ENCODE data around the gene MYH10. TPM values are rescaled to one million over a fixed set of nuclear protein-coding genes. Genes with fewer than 3 reads are reported as not detected.
A peak's percentile ranks its signal among the peaks of the same experiment; 100 is the strongest.

MYH10 gene
- total RNA-seq, 1 experiment from 2014 or later = 71.6 TPM

DNA sequence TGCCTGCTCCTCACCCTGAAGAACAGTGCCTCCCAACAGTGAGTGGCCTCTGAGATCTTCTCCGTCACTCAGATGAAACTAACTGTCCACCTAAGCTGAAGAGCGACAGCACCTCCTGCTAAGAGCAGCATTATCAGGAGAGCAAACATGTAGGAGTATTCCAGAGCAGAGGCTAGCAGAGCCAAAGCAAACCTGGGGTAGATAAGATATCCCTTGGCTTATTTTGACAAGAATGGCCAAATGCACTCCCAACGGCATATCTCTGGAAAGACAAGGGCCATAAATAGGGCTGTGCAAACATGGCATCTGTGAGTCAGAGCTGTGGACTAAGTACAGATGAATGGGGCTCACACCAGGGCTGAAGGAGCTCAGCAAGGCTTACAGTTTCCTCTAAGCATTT, 98.5 kb downstream of the MYH10 start:
- DNase-seq (ENCODE audit: low read depth, low spot score) = no peak
- in situ Hi-C loops (cut with HindIII; ENCODE audit: low pct_unique_long_range_greater_than_20kb, low sequenced_read_pairs) = no loop called here

GRCh38 chr17:8522577-8522976, 107.9 kb downstream of the MYH10 start:
- no peak for DNase-seq (ENCODE audit: low read depth, low spot score)
- in situ Hi-C loops (cut with HindIII; ENCODE audit: low pct_unique_long_range_greater_than_20kb, low sequenced_read_pairs) = no loop called here

DNA sequence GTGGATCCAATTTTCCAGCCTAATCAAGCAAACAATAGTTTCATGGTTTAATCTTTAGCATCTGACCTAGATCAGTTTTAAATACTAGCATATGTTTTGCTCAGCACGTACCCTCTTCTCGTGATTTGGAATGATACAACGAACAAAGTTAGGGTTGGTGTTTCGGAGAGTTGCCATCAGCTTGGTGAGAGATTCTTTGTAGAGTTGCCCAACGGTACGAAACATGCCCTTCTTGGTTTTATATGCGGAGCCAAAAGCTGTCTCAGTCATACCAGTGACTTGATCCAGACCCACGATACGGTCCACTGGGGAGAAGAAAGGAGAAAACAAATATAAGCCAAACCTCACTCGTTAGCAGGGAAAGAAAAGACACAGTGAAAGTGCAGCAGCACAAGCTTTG, 109.5 kb downstream of the MYH10 start:
- in situ Hi-C loops (cut with HindIII; ENCODE audit: low pct_unique_long_range_greater_than_20kb, low sequenced_read_pairs) = no loop called here
- no peak for DNase-seq (ENCODE audit: low read depth, low spot score)

- in situ Hi-C loops (cut with HindIII; ENCODE audit: low pct_unique_long_range_greater_than_20kb, low sequenced_read_pairs) = no loop called here
- no peak for DNase-seq (ENCODE audit: low read depth, low spot score)
Measured at GRCh38 chr17:8518850-8519249, 111.7 kb downstream of the MYH10 start.

GRCh38 chr17:8518326-8518725, 112.2 kb downstream of the MYH10 start:
- in situ Hi-C loops (cut with HindIII; ENCODE audit: low pct_unique_long_range_greater_than_20kb, low sequenced_read_pairs) = no loop called here

GRCh38 chr17:8514801-8515200, 115.7 kb downstream of the MYH10 start:
- no peak for DNase-seq (ENCODE audit: low read depth, low spot score)
- in situ Hi-C loops (cut with HindIII; ENCODE audit: low pct_unique_long_range_greater_than_20kb, low sequenced_read_pairs) = no loop called here

More at GRCh38 chr17:8518326-8518725, 112.2 kb downstream of the MYH10 start:
- no peak for DNase-seq (ENCODE audit: low read depth, low spot score)

- in situ Hi-C loops (cut with HindIII; ENCODE audit: low pct_unique_long_range_greater_than_20kb, low sequenced_read_pairs) = no loop called here
Measured at GRCh38 chr17:8506145-8506544, 124.4 kb downstream of the MYH10 start.

DNA sequence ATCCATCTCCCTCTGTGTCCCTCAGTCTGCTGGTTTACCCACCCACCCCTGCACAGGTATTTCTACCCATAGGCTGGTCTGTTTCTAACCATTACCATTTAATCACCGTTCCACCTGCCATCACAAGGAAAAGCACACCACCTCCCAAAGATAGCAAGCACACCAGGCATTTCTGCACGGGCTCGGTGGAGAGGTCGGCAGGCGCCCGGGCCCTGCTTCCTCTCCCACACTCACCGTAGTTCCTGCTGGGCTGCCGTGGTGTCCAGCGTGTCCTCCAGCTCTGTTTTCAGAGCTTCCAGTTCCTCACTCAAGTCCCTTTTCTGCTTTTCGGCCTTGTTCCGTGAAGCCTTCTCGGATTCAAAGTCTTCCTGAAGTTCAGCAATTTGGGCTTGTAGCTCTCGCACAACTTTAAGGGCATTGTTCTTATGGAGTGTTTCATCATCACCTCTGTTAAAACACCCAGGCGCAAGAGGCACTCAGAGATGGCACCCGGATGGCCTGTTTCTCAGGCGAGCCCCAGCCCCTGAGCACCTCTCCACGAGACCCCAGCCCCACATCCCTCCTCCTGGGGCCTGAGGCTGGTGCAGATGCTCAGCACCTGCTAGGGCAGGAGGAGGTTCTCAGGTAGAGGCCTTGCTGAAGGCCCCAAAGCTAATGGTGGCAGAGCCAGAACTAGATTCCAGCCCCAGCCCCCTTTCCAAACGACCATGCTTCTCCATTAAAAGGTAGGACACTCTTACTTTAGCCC, 125.9 kb downstream of the MYH10 start:
- in situ Hi-C loops (cut with HindIII; ENCODE audit: low pct_unique_long_range_greater_than_20kb, low sequenced_read_pairs) = no loop called here
- DNase-seq (ENCODE audit: low read depth, low spot score) = no peak

More at GRCh38 chr17:8506145-8506544, 124.4 kb downstream of the MYH10 start:
- no peak for DNase-seq (ENCODE audit: low read depth, low spot score)

DNA sequence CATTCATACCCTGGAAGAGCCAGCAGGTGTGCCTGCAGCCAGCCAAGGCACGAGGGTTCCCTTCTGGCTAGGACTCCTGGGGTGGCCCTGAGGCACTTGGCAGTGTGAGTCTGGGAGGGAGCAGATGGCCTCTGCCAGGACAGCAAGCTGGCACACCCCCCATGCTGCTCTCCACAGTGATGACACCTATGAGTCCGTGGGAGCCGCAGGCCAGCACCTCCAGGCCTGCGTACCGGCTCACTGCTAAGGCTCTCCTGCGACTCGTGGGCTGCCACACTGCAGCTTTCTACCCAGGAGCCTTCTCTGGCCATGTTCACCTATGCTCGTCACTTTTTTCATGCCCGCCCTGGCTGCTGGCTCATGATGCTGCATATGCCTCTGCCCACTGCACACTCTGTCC, 126.7 kb downstream of the MYH10 start:
- in situ Hi-C loops (cut with HindIII; ENCODE audit: low pct_unique_long_range_greater_than_20kb, low sequenced_read_pairs) = no loop called here
- DNase-seq (ENCODE audit: low read depth, low spot score) = no peak

- no peak for DNase-seq (ENCODE audit: low read depth, low spot score)
- in situ Hi-C loops (cut with HindIII; ENCODE audit: low pct_unique_long_range_greater_than_20kb, low sequenced_read_pairs) = no loop called here
Measured at GRCh38 chr17:8503368-8503767, 127.2 kb downstream of the MYH10 start.

- DNase-seq (ENCODE audit: low read depth, low spot score) = no peak
- in situ Hi-C loops (cut with HindIII; ENCODE audit: low pct_unique_long_range_greater_than_20kb, low sequenced_read_pairs) = no loop called here
Measured at GRCh38 chr17:8502126-8502525, 128.4 kb downstream of the MYH10 start.

GRCh38 chr17:8500609-8501008, 129.9 kb downstream of the MYH10 start:
- in situ Hi-C loops (cut with HindIII; ENCODE audit: low pct_unique_long_range_greater_than_20kb, low sequenced_read_pairs) = no loop called here
- no peak for DNase-seq (ENCODE audit: low read depth, low spot score)

DNA sequence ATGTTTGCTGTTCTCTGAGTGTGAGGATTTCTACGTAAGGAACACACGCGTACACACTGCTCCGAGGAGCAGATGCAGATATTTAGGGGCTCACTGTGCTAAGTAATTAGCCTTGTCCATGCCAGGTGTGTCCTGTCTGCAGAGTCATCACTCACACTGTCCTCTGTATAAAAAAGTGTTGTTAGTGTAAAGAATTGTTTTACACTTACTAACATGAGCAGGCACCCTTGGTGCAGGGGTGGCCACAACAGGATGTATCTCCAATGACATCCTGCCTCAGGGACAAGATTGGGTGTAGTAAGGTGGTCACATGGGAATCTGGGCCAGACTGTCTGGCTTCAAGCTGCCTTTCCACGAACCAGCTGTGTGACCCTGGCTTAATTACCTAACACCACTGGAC, 130.9 kb downstream of the MYH10 start:
- in situ Hi-C loops (cut with HindIII; ENCODE audit: low pct_unique_long_range_greater_than_20kb, low sequenced_read_pairs) = no loop called here
- no peak for DNase-seq (ENCODE audit: low read depth, low spot score)

- no peak for DNase-seq (ENCODE audit: low read depth, low spot score)
- in situ Hi-C loops (cut with HindIII; ENCODE audit: low pct_unique_long_range_greater_than_20kb, low sequenced_read_pairs) = no loop called here
Measured at GRCh38 chr17:8499171-8499570, 131.4 kb downstream of the MYH10 start.

- DNase-seq (ENCODE audit: low read depth, low spot score) = no peak
- in situ Hi-C loops (cut with HindIII; ENCODE audit: low pct_unique_long_range_greater_than_20kb, low sequenced_read_pairs) = no loop called here
Measured at GRCh38 chr17:8496081-8496480, 134.4 kb downstream of the MYH10 start.

DNA sequence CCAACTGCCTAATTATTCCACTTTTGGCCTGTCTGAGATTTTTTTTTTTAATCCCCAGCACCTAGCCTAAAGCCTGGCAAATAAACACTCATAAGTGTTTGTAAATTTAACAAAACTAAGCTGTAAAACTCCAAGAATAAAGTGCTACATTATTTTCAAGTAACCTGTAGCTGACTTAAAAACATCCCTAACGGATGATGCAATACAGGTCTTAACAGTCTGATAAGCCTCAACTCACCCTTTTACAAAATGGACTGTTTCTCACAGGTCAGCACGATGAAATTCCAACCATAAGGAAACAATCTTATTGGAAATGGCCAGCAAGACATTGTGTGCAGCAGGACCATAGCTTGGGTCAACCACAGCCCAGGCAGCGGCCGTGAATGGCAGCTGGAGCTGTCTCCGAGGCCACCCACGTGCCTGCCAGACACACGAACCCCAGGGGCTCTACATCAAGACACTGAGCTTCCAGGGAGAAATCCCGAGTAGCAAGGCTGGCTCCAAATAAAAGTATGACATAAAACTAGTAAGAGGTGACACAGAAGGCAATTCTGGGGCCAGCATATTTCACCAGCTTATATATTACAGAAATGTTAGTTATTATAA, 135.9 kb downstream of the MYH10 start:
- in situ Hi-C loops (cut with HindIII; ENCODE audit: low pct_unique_long_range_greater_than_20kb, low sequenced_read_pairs) = no loop called here
- DNase-seq (ENCODE audit: low read depth, low spot score) = no peak

- in situ Hi-C loops (cut with HindIII; ENCODE audit: low pct_unique_long_range_greater_than_20kb, low sequenced_read_pairs) = no loop called here
- DNase-seq (ENCODE audit: low read depth, low spot score) = no peak
Measured at GRCh38 chr17:8494021-8494420, 136.5 kb downstream of the MYH10 start.

GRCh38 chr17:8492121-8492520, 138.4 kb downstream of the MYH10 start:
- in situ Hi-C loops (cut with HindIII; ENCODE audit: low pct_unique_long_range_greater_than_20kb, low sequenced_read_pairs) = no loop called here

GRCh38 chr17:8490256-8491023, 140.1 kb downstream of the MYH10 start:
- in situ Hi-C loops (cut with HindIII; ENCODE audit: low pct_unique_long_range_greater_than_20kb, low sequenced_read_pairs) = no loop called here

More at GRCh38 chr17:8492121-8492520, 138.4 kb downstream of the MYH10 start:
- DNase-seq (ENCODE audit: low read depth, low spot score) = no peak

More at GRCh38 chr17:8490256-8491023, 140.1 kb downstream of the MYH10 start:
- peak; percentile 82 for DNase-seq (ENCODE audit: low read depth, low spot score)

All from SK-MEL-5 (cell line).